GM23248 (cell line): ENCODE data around the gene SGPP2. TPM values are rescaled to one million over a fixed set of nuclear protein-coding genes. Genes with fewer than 3 reads are reported as not detected.

Experiments used
- DNase-seq: peaks from one replicate; pipeline ENCODE4 v3.0.0-alpha.2; 2015
- H2AFZ ChIP-seq: fragments of 200-600 bp; sonication (generic); 2 replicates; pipeline ENCODE4 v1.6.1; 2016; ENCODE audit warnings: antibody characterized with exemption
- H3F3A ChIP-seq: fragments of 200-600 bp; sonication (generic); 2 replicates; pipeline ENCODE4 v1.6.1; 2016; ENCODE audit warnings: mild to moderate bottlenecking, antibody characterized with exemption, mixed run types; ENCODE audit not compliant: insufficient read depth
- H3K27ac ChIP-seq: fragments of 200-600 bp; sonication (generic); 2 replicates; pipeline ENCODE4 v1.5.1; 2016; ENCODE audit warnings: mild to moderate bottlenecking
- H3K27me3 ChIP-seq: fragments of 200-600 bp; sonication (generic); replicated peaks from 2 replicates; pipeline ENCODE4 v1.6.1; 2016; ENCODE audit warnings: mild to moderate bottlenecking; ENCODE audit not compliant: insufficient read depth
- H3K36me3 ChIP-seq: fragments of 200-600 bp; sonication (generic); 2 replicates; pipeline ENCODE4 v1.6.1; 2016; ENCODE audit warnings: low read depth, mild to moderate bottlenecking
- H3K4me1 ChIP-seq: fragments of 200-600 bp; sonication (generic); 2 replicates; pipeline ENCODE4 v1.6.1; 2016; ENCODE audit warnings: mild to moderate bottlenecking; ENCODE audit not compliant: insufficient read depth
- H3K4me2 ChIP-seq: fragments of 200-600 bp; sonication (generic); one replicate; pipeline ENCODE4 v1.6.1; 2016; ENCODE audit warnings: mild to moderate bottlenecking; ENCODE audit not compliant: unreplicated experiment
- H3K4me3 ChIP-seq: fragments of 200-600 bp; sonication (generic); 2 replicates; pipeline ENCODE4 v1.5.1; 2016; ENCODE audit warnings: mild to moderate bottlenecking
- H3K79me2 ChIP-seq: fragments of 200-600 bp; sonication (generic); 2 replicates; pipeline ENCODE4 v1.6.1; 2016; ENCODE audit warnings: mild to moderate bottlenecking; ENCODE audit not compliant: insufficient read depth
- H3K9ac ChIP-seq: fragments of 200-600 bp; sonication (generic); 2 replicates; pipeline ENCODE4 v1.6.1; 2016; ENCODE audit warnings: mild to moderate bottlenecking
- H3K9me2 ChIP-seq: fragments of 200-600 bp; sonication (generic); 2 replicates; pipeline ENCODE4 v1.6.1; 2016; ENCODE audit warnings: mixed run types, mild to moderate bottlenecking, moderate library complexity; ENCODE audit not compliant: insufficient read depth
- H3K9me3 ChIP-seq: fragments of 200-600 bp; sonication (generic); one replicate; pipeline ENCODE4 v1.6.1; 2017; ENCODE audit warnings: low read depth
- H4K20me1 ChIP-seq: fragments of 200-600 bp; sonication (generic); 2 replicates; pipeline ENCODE4 v1.6.0; 2016; ENCODE audit not compliant: insufficient read depth
- EZH2 ChIP-seq: fragments of 200-600 bp; sonication (generic); IDR thresholded peaks from 2 replicates; pipeline ENCODE4 v1.6.1; 2018; ENCODE audit warnings: antibody characterized with exemption, mild to moderate bottlenecking; ENCODE audit not compliant: insufficient read depth, poor library complexity, severe bottlenecking
- EZH2phosphoT487 ChIP-seq: fragments of 200-600 bp; sonication (generic); IDR thresholded peaks from 2 replicates; pipeline ENCODE4 v1.6.1; 2018; ENCODE audit warnings: antibody characterized with exemption, moderate library complexity, mild to moderate bottlenecking, low read depth; ENCODE audit not compliant: insufficient read depth
- WGBS, 2 experiments: methylation state at CpG; one replicate each; pipeline ENCODE4 v1.1.6; 2015 to 2017; ENCODE audit warnings: low lambda C conversion rate in 2 of 2, low coverage in 1 of 2; ENCODE audit errors: missing lambda C conversion rate in 2 of 2; 5-methylcytosine and 5-hydroxymethylcytosine counted together
- in situ Hi-C: fragments of 300-500 bp; cut with MboI; formaldehyde crosslinking; loops from 2 replicates; pipeline ENCODE4 v1.15.0; 2020
- polyA plus RNA-seq: library from polyadenylated mRNA; unstranded; fragments of >200 nt; fragmentation: Nextera tagmentation; extraction: Ambion mirVana; gene quantifications from 2 replicates; pipeline ENCODE4 v1.2.1, GENCODE V29; 2016
- total RNA-seq: library from RNA; depleted of rRNA; stranded (reverse); fragments of >200 nt; shearing (Covaris generic); gene quantifications from 2 replicates; pipeline ENCODE4 v1.2.3, GENCODE V29; 2014; rRNA removed

SGPP2 gene
- total RNA-seq (not detected in 2 replicates), polyA plus RNA-seq (not detected in 2 replicates)

GRCh38 chr2:222424276-222424728, at the start of gene SGPP2:
Gene SGPP2 (plus strand): TSS chr2:222424543. CDS start chr2:222424603, 60 bp downstream.
- TF ChIP-seq EZH2 = no peak
- TF ChIP-seq EZH2phosphoT487 = no peak
- no peaks in the 10 kb centered on the region for H4K20me1 ChIP-seq
- WGBS, 2 experiments = 6 to 13% methylated on average over 14 to 24 of the region's 61 CpGs
- no peak within 1 kb of the TSS for H3K9ac ChIP-seq
- no peaks in the 10 kb centered on the region for H3K36me3 ChIP-seq
- H3K4me3 ChIP-seq = no peak within 1 kb of the TSS
- in situ Hi-C loops = no loop called here
- H2AFZ ChIP-seq = no peak within 1 kb of the TSS
- no peaks in the 10 kb centered on the region for H3K9me3 ChIP-seq
- peaks cover 45% of the 10 kb centered on the region for H3K27me3 ChIP-seq
- H3K27ac ChIP-seq = no peak within 1 kb of the TSS
- H3K4me2 ChIP-seq = no peak within 1 kb of the TSS
- no peak for DNase-seq
- no peaks in the 10 kb centered on the region for H3F3A ChIP-seq
- no peaks in the 10 kb centered on the region for H3K79me2 ChIP-seq
- no peaks in the 10 kb centered on the region for H3K4me1 ChIP-seq
- no peaks in the 10 kb centered on the region for H3K9me2 ChIP-seq

- TF ChIP-seq EZH2 = no peak
- TF ChIP-seq EZH2phosphoT487 = no peak
- DNase-seq = no peak
- Histone ChIP-seq H3K27ac (no peak overlapping the region), H3K4me3 (no peak overlapping the region), H2AFZ (no peak overlapping the region), H3K4me2 (no peak overlapping the region), H3K36me3 (no peaks in the 10 kb centered on the region), H3K9ac (no peak overlapping the region), H3K9me2 (no peaks in the 10 kb centered on the region), H4K20me1 (no peaks in the 10 kb centered on the region), H3K4me1 (no peaks in the 10 kb centered on the region), H3K9me3 (no peaks in the 10 kb centered on the region), H3K79me2 (no peaks in the 10 kb centered on the region), H3F3A (no peaks in the 10 kb centered on the region), H3K27me3 (no peaks in the 10 kb centered on the region)
- in situ Hi-C loops = no loop called here
- WGBS, 2 experiments = 33 to 38% methylated on average over 1 of the region's 1 CpG
Measured at GRCh38 chr2:222375798-222376197, 48.5 kb upstream of the SGPP2 start.

- H3K4me1 ChIP-seq = no peaks in the 10 kb centered on the region
- 12 to 25% methylated on average over 2 of the region's 2 CpGs for WGBS, 2 experiments
- no peaks in the 10 kb centered on the region for H4K20me1 ChIP-seq
- no peak overlapping the region for H3K27ac ChIP-seq
- no peaks in the 10 kb centered on the region for H3K36me3 ChIP-seq
- H3K9me3 ChIP-seq = no peaks in the 10 kb centered on the region
- no peaks in the 10 kb centered on the region for H3F3A ChIP-seq
- no peak overlapping the region for H3K9ac ChIP-seq
- in situ Hi-C loops = no loop called here
- no peak overlapping the region for H2AFZ ChIP-seq
- DNase-seq = no peak
- H3K27me3 ChIP-seq = no peaks in the 10 kb centered on the region
- no peaks in the 10 kb centered on the region for H3K79me2 ChIP-seq
- no peak overlapping the region for H3K4me3 ChIP-seq
- H3K4me2 ChIP-seq = no peak overlapping the region
- TF ChIP-seq EZH2 (no peak), EZH2phosphoT487 (no peak)
- no peaks in the 10 kb centered on the region for H3K9me2 ChIP-seq
Measured at GRCh38 chr2:222380456-222380855, 43.9 kb upstream of the SGPP2 start.

GRCh38 chr2:222381566-222381965, 42.8 kb upstream of the SGPP2 start:
- Histone ChIP-seq H3K4me2 (no peak overlapping the region), H3K79me2 (no peaks in the 10 kb centered on the region), H3K9me2 (no peaks in the 10 kb centered on the region), H3K9ac (no peak overlapping the region), H3K4me1 (no peaks in the 10 kb centered on the region), H3K9me3 (no peaks in the 10 kb centered on the region), H3F3A (no peaks in the 10 kb centered on the region), H2AFZ (no peak overlapping the region), H3K4me3 (no peak overlapping the region), H3K27me3 (no peaks in the 10 kb centered on the region), H3K27ac (no peak overlapping the region), H4K20me1 (no peaks in the 10 kb centered on the region), H3K36me3 (no peaks in the 10 kb centered on the region)
- in situ Hi-C loops = no loop called here
- TF ChIP-seq EZH2 (no peak), EZH2phosphoT487 (no peak)
- no peak for DNase-seq
- 49 to 52% methylated on average over 3 of the region's 3 CpGs for WGBS, 2 experiments

GRCh38 chr2:222383255-222383654, 41.1 kb upstream of the SGPP2 start:
- WGBS, 2 experiments = 8 to 10% methylated on average over 4 of the region's 4 CpGs
- Histone ChIP-seq H3K27me3 (no peaks in the 10 kb centered on the region), H3K36me3 (no peaks in the 10 kb centered on the region), H3K4me1 (no peaks in the 10 kb centered on the region), H3K9ac (no peak overlapping the region), H3K27ac (no peak overlapping the region), H3K4me3 (no peak overlapping the region), H3K9me2 (no peaks in the 10 kb centered on the region), H3K79me2 (no peaks in the 10 kb centered on the region), H3K9me3 (no peaks in the 10 kb centered on the region), H4K20me1 (no peaks in the 10 kb centered on the region), H2AFZ (no peak overlapping the region), H3K4me2 (no peak overlapping the region), H3F3A (no peaks in the 10 kb centered on the region)
- no peak for DNase-seq
- in situ Hi-C loops = no loop called here
- TF ChIP-seq EZH2phosphoT487 (no peak), EZH2 (no peak)
